ENCODE measurements around the gene PLVAP. TPM values are rescaled to one million over a fixed set of nuclear protein-coding genes. Genes with fewer than 3 reads are reported as not detected.

The PLVAP gene
- total RNA-seq, 1 donor from 2014 or later, result 0.12 TPM

DNA sequence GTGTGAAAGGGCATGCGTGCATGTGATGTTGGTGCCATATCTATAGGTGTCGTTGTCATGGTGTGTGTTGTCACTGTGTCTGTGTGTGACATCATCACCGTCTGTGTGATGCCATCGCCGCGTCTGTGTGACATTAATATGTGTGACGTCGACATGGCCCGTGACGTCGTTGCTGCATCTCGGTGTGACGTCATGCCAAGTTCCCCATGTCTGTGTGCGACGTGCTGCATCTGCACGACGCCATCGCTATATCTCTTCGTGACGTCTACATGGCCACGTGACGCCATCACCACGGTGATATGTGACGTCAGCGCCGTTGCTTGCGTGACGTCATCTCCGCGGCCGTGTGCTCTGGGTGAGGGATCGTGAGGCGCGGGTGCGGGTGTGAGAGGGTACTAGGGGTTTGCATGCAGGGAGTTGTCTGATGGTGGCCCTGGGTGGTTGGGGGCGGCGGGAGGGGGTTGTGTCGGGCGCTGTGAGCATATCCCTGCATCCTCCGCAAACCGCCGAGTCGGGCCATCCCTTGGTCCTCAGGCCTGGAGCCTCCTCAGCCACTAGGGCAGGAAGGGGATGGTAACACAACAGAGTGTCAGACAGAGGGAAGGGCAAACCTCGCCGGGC is 25.2 kb downstream of the PLVAP start:
- Mint-ChIP-seq H3K27me3 (peaks cover 28% of the 10 kb centered on the region), H3K27ac (no peak overlapping the region), H3K36me3 (ENCODE audit: insufficient read depth) (no peaks in the 10 kb centered on the region), H3K9me3 (ENCODE audit: low read depth) (no peaks in the 10 kb centered on the region), H3K4me1 (ENCODE audit: low read depth) (no peaks in the 10 kb centered on the region), H3K4me3 (ENCODE audit: low read depth) (no peak overlapping the region)
- no peak for DNase-seq (ENCODE audit: low spot score, unreplicated experiment)
- TF ChIP-seq CTCF (IDR thresholded peaks at IDR 0.05; ENCODE audit: unreplicated experiment), result no peak

GRCh38 chr19:17348700-17349099 is 28.4 kb downstream of the PLVAP start:
- Mint-ChIP-seq H3K4me1 (ENCODE audit: low read depth) (no peaks in the 10 kb centered on the region), H3K9me3 (ENCODE audit: low read depth) (no peaks in the 10 kb centered on the region), H3K4me3 (ENCODE audit: low read depth) (no peak overlapping the region), H3K36me3 (ENCODE audit: insufficient read depth) (no peaks in the 10 kb centered on the region), H3K27me3 (peaks cover 28% of the 10 kb centered on the region), H3K27ac (no peak overlapping the region)
- TF ChIP-seq CTCF (IDR thresholded peaks at IDR 0.05; ENCODE audit: unreplicated experiment), result no peak
- DNase-seq (ENCODE audit: low spot score, unreplicated experiment), result no peak

- H3K36me3 Mint-ChIP-seq (ENCODE audit: insufficient read depth), result no peaks in the 10 kb centered on the region
- DNase-seq (ENCODE audit: low spot score, unreplicated experiment), result no peak
- H3K27ac Mint-ChIP-seq, result no peak overlapping the region
- H3K27me3 Mint-ChIP-seq, result peaks cover 21% of the 10 kb centered on the region
- no peak for TF ChIP-seq CTCF (IDR thresholded peaks at IDR 0.05; ENCODE audit: unreplicated experiment)
- H3K4me3 Mint-ChIP-seq (ENCODE audit: low read depth), result no peak overlapping the region
- no peaks in the 10 kb centered on the region for H3K9me3 Mint-ChIP-seq (ENCODE audit: low read depth)
- no peaks in the 10 kb centered on the region for H3K4me1 Mint-ChIP-seq (ENCODE audit: low read depth)
Measured at GRCh38 chr19:17347877-17348276, 29.3 kb downstream of the PLVAP start.

- Mint-ChIP-seq H3K27ac (no peak overlapping the region), H3K27me3 (peaks cover 18% of the 10 kb centered on the region), H3K4me1 (ENCODE audit: low read depth) (no peaks in the 10 kb centered on the region), H3K4me3 (ENCODE audit: low read depth) (no peak overlapping the region), H3K36me3 (ENCODE audit: insufficient read depth) (no peaks in the 10 kb centered on the region), H3K9me3 (ENCODE audit: low read depth) (no peaks in the 10 kb centered on the region)
- no peak for TF ChIP-seq CTCF (IDR thresholded peaks at IDR 0.05; ENCODE audit: unreplicated experiment)
- no peak for DNase-seq (ENCODE audit: low spot score, unreplicated experiment)
Measured at GRCh38 chr19:17347361-17347760, 29.8 kb downstream of the PLVAP start.

DNA sequence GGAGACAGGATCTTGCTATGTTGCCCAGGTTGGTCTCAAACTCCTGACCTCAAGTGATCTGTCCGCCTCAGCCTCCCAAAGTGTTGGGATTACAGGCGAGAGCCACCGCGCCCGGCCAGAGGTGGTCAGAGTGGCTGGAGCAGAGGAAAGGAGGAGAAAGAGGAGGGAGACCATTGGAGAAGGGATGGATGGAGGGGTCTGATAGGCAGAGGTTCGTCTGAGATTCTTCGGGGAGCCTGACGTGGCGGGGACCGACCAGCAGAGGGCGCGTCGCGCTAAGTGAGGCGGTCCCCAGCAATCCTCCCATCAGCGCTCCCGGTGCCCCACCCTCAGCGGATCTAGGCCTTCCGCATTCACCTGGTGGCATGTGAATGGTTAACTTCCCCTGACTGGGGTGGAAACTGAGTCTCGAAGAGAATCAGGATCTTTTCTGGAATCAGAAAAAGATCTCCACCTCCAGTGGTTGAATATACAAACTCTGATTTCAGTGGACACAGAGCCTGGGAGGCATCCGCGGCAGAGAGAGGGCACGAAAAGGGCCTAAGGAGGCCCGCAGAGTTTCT is 31.0 kb downstream of the PLVAP start:
- no peak overlapping the region for H3K27ac Mint-ChIP-seq

More for the DNA sequence above, 31.0 kb downstream of the PLVAP start:
- no peak overlapping the region for H3K4me3 Mint-ChIP-seq (ENCODE audit: low read depth)
- no peaks in the 10 kb centered on the region for H3K4me1 Mint-ChIP-seq (ENCODE audit: low read depth)
- no peaks in the 10 kb centered on the region for H3K36me3 Mint-ChIP-seq (ENCODE audit: insufficient read depth)
- no peaks in the 10 kb centered on the region for H3K9me3 Mint-ChIP-seq (ENCODE audit: low read depth)
- DNase-seq (ENCODE audit: low spot score, unreplicated experiment), result peak; percentile 71
- H3K27me3 Mint-ChIP-seq, result peaks cover 14% of the 10 kb centered on the region
- peak; percentile 96 for TF ChIP-seq CTCF (IDR thresholded peaks at IDR 0.05; ENCODE audit: unreplicated experiment)
